ENCODE measurements around the gene DNAH17. TPM values are rescaled to one million over a fixed set of nuclear protein-coding genes. Genes with fewer than 3 reads are reported as not detected.

The DNAH17 gene
- polyA plus RNA-seq, 1 of the 3 experiments (the other 2 are of a cell fraction), result not detected

DNA sequence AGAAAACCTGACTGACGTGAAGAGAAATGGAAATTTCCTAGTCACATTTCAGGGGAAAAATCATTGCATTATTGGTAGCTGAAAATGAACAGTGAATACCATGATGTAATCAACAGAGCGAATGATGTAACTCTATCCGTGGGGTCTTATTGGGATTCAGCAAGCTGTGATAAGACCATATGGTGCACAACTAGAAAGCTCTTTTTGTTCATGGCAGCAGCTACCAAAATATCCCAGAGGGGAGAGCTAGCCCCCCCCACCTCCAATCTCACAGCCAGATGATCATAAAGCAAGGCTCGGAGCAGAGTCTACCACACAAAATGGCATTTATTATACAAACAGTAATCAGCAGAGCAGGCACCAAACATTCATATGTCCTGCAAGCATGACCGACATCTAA lies 22.2 kb upstream of the DNAH17 start:
- Histone ChIP-seq H3K9me2 (no peaks in the 10 kb centered on the region), H3K79me2 (ENCODE audit: insufficient read depth) (no peaks in the 10 kb centered on the region), H2AFZ (ENCODE audit: low read depth) (peak overlapping the region; percentile 4; the same call in 1 of the 2 replicates), H3K27ac (ENCODE audit: low read depth in 2 of 2, low read length in 1 of 2) (no peak overlapping the region), H4K20me1 (ENCODE audit: insufficient read depth) (no peaks in the 10 kb centered on the region), H3K4me3 (ENCODE audit: low read depth in 2 of 2, low read length in 1 of 2) (no peak overlapping the region), H3K36me3 (replicated peaks in 1 of 2; ENCODE audit: control insufficient read depth in 1 of 2, insufficient read depth in 2 of 2, low read length in 1 of 2) (no peaks in the 10 kb centered on the region), H3K4me1 (ENCODE audit: control insufficient read depth in 1 of 2, insufficient read depth in 2 of 2, low read depth in 1 of 2, low read length in 1 of 2) (peaks cover 0 to 5% of the 10 kb centered on the region in 2 experiments; a peak in 1 of 4 replicates), H3K9me3 (no peaks in the 10 kb centered on the region), H3K4me2 (no peak overlapping the region), H3K27me3 (ENCODE audit: insufficient read depth) (no peaks in the 10 kb centered on the region), H3F3A (replicated peaks; ENCODE audit: insufficient read depth) (no peaks in the 10 kb centered on the region), H3K9ac (no peak overlapping the region)
- no peak for DNase-seq
- TF ChIP-seq TCF12 (IDR thresholded peaks at IDR 0.05) (no peak), SMC3 (IDR thresholded peaks at IDR 0.05; ENCODE audit: low read depth, low read length) (no peak), GABPA (IDR thresholded peaks at IDR 0.05; ENCODE audit: low read depth) (no peak), FOXM1 (IDR thresholded peaks at IDR 0.05; ENCODE audit: low read depth) (no peak), SIN3A (IDR thresholded peaks at IDR 0.05; ENCODE audit: borderline replicate concordance, low read depth, low read length) (no peak), POLR2AphosphoS5 (IDR thresholded peaks at IDR 0.05; ENCODE audit: low read depth, low read length) (no peak)
- TF ChIP-seq, protein P1, sequence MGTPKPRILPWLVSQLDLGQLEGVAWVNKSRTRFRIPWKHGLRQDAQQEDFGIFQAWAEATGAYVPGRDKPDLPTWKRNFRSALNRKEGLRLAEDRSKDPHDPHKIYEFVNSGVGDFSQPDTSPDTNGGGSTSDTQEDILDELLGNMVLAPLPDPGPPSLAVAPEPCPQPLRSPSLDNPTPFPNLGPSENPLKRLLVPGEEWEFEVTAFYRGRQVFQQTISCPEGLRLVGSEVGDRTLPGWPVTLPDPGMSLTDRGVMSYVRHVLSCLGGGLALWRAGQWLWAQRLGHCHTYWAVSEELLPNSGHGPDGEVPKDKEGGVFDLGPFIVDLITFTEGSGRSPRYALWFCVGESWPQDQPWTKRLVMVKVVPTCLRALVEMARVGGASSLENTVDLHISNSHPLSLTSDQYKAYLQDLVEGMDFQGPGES (IDR thresholded peaks at IDR 0.05; ENCODE audit: low read depth, low read length), result no peak
- TF ChIP-seq, protein P2, sequence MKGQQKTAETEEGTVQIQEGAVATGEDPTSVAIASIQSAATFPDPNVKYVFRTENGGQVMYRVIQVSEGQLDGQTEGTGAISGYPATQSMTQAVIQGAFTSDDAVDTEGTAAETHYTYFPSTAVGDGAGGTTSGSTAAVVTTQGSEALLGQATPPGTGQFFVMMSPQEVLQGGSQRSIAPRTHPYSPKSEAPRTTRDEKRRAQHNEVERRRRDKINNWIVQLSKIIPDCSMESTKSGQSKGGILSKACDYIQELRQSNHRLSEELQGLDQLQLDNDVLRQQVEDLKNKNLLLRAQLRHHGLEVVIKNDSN (IDR thresholded peaks at IDR 0.05; ENCODE audit: borderline replicate concordance, low read depth), result no peak
- WGBS (ENCODE audit: low lambda C conversion rate), result 90% methylated on average over 5 of the region's 5 CpGs
- POLR2A ChIA-PET, result no interaction called here
- CTCF ChIA-PET, result interaction anchor here (1.4 kb wide), 1 partner anchor 51 kb away, joined by 3 read pairs; no protein-coding TSS in a partner anchor

DNA sequence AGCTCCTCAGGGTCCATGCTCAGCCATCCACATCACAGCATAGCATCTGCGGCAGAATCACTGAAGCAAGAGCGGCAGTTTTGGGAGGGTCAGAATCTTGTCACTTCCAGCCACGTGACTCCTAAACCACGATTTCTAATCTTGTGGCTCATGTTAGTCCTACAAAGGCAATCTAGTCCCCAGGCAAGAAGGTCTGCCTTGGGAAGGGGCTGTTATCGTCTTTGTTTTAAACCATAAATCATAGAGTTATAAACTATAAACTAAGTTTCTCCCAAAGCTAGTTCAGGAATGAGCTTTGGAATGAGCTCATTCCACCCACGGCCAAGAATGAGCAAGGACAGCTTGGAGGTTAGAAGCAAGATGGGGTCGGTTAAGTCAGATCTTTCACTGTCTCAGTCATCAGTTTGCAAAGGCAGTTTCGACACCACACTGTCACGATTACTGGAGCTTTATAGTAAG lies 20.8 kb upstream of the DNAH17 start:
- H3K79me2 ChIP-seq (ENCODE audit: insufficient read depth), result no peaks in the 10 kb centered on the region
- H3K4me3 ChIP-seq (ENCODE audit: low read depth in 2 of 2, low read length in 1 of 2), result no peak overlapping the region
- no peak overlapping the region for H3K27ac ChIP-seq (ENCODE audit: low read depth in 2 of 2, low read length in 1 of 2)
- H3K4me1 ChIP-seq (ENCODE audit: control insufficient read depth in 1 of 2, insufficient read depth in 2 of 2, low read depth in 1 of 2, low read length in 1 of 2), result peaks cover 0 to 10% of the 10 kb centered on the region in 2 experiments
- ChIA-PET POLR2A (no interaction called here), CTCF (interaction anchor here (1.3 kb wide), 1 partner anchor 21 kb away, joined by 3 read pairs; no protein-coding TSS in a partner anchor)
- no peaks in the 10 kb centered on the region for H3K36me3 ChIP-seq (replicated peaks in 1 of 2; ENCODE audit: control insufficient read depth in 1 of 2, insufficient read depth in 2 of 2, low read length in 1 of 2)
- DNase-seq, result no peak
- peak overlapping the region; percentile 33; the same call in 1 of the 2 replicates for H2AFZ ChIP-seq (ENCODE audit: low read depth)
- no peak overlapping the region for H3K9ac ChIP-seq
- no peaks in the 10 kb centered on the region for H3K9me2 ChIP-seq
- H3K27me3 ChIP-seq (ENCODE audit: insufficient read depth), result no peaks in the 10 kb centered on the region
- H3K9me3 ChIP-seq, result no peaks in the 10 kb centered on the region
- no peaks in the 10 kb centered on the region for H4K20me1 ChIP-seq (ENCODE audit: insufficient read depth)
- no peak overlapping the region for H3K4me2 ChIP-seq
- WGBS (ENCODE audit: low lambda C conversion rate), result 89% methylated on average over 9 of the region's 9 CpGs
- H3F3A ChIP-seq (replicated peaks; ENCODE audit: insufficient read depth), result peaks cover 8% of the 10 kb centered on the region
- TF ChIP-seq TAF1 (IDR thresholded peaks at IDR 0.05; ENCODE audit: borderline replicate concordance, low read depth, low read length) (no peak), SMC3 (IDR thresholded peaks at IDR 0.05; ENCODE audit: low read depth, low read length) (no peak), MXI1 (IDR thresholded peaks at IDR 0.05; ENCODE audit: low read depth, low read length) (no peak), FOXJ3 (CRISPR knock-in tag; IDR thresholded peaks at IDR 0.05) (no peak), POLR2AphosphoS5 (IDR thresholded peaks at IDR 0.05; ENCODE audit: low read depth, low read length) (no peak), GATA2 (CRISPR knock-in tag; IDR thresholded peaks at IDR 0.05) (no peak), FOXM1 (IDR thresholded peaks at IDR 0.05; ENCODE audit: low read depth) (no peak), FOSL2 (IDR thresholded peaks at IDR 0.05; ENCODE audit: borderline replicate concordance, low read depth) (no peak), EP300 (IDR thresholded peaks at IDR 0.05; ENCODE audit: borderline replicate concordance in 1 of 2, low read depth in 1 of 2, low read length in 1 of 2) (no peak), YY1 (IDR thresholded peaks at IDR 0.05; ENCODE audit: low read depth) (no peak), RCOR1 (IDR thresholded peaks at IDR 0.05; ENCODE audit: low read length) (no peak), SIN3A (IDR thresholded peaks at IDR 0.05; ENCODE audit: borderline replicate concordance, low read depth, low read length) (no peak), RFX5 (IDR thresholded peaks at IDR 0.05; ENCODE audit: low read length) (no peak), NFIC (IDR thresholded peaks at IDR 0.05; ENCODE audit: borderline replicate concordance) (no peak)
- TF ChIP-seq, protein P3, sequence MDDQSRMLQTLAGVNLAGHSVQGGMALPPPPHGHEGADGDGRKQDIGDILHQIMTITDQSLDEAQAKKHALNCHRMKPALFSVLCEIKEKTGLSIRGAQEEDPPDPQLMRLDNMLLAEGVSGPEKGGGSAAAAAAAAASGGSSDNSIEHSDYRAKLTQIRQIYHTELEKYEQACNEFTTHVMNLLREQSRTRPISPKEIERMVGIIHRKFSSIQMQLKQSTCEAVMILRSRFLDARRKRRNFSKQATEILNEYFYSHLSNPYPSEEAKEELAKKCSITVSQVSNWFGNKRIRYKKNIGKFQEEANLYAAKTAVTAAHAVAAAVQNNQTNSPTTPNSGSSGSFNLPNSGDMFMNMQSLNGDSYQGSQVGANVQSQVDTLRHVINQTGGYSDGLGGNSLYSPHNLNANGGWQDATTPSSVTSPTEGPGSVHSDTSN (IDR thresholded peaks at IDR 0.05), result no peak
- TF ChIP-seq, protein P4, sequence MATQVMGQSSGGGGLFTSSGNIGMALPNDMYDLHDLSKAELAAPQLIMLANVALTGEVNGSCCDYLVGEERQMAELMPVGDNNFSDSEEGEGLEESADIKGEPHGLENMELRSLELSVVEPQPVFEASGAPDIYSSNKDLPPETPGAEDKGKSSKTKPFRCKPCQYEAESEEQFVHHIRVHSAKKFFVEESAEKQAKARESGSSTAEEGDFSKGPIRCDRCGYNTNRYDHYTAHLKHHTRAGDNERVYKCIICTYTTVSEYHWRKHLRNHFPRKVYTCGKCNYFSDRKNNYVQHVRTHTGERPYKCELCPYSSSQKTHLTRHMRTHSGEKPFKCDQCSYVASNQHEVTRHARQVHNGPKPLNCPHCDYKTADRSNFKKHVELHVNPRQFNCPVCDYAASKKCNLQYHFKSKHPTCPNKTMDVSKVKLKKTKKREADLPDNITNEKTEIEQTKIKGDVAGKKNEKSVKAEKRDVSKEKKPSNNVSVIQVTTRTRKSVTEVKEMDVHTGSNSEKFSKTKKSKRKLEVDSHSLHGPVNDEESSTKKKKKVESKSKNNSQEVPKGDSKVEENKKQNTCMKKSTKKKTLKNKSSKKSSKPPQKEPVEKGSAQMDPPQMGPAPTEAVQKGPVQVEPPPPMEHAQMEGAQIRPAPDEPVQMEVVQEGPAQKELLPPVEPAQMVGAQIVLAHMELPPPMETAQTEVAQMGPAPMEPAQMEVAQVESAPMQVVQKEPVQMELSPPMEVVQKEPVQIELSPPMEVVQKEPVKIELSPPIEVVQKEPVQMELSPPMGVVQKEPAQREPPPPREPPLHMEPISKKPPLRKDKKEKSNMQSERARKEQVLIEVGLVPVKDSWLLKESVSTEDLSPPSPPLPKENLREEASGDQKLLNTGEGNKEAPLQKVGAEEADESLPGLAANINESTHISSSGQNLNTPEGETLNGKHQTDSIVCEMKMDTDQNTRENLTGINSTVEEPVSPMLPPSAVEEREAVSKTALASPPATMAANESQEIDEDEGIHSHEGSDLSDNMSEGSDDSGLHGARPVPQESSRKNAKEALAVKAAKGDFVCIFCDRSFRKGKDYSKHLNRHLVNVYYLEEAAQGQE (IDR thresholded peaks at IDR 0.05; ENCODE audit: low read depth, low read length), result no peak
- TF ChIP-seq, protein P2 (IDR thresholded peaks at IDR 0.05; ENCODE audit: borderline replicate concordance, low read depth), result no peak

Measured in SK-N-SH (cell line).